K562 (cell line): Measurements from ENCODE around the gene CD36.

Experiments used
- TARDBP ChIP-seq: fragments of 450-650 bp; IDR thresholded peaks from 2 replicates; pipeline ENCODE4 v1.6.1; 2016
- ZNF324 ChIP-seq: fragments of 250-450 bp; sonication (Bioruptor Pico); IDR thresholded peaks from 2 replicates; pipeline ENCODE4 v1.4.0; 2020; ENCODE audit warnings: mild to moderate bottlenecking
- TF ChIP-seq, protein P1 (sequence below): fragments of 250-450 bp; sonication (Bioruptor Pico); IDR thresholded peaks from 2 replicates; pipeline ENCODE4 v1.8.0; 2022; ENCODE audit warnings: moderate library complexity, mild to moderate bottlenecking, inconsistent platforms
- TF ChIP-seq, protein P2 (sequence below), 3 experiments: IDR thresholded peaks in 2 of 3; conservative IDR thresholded peaks in 1 of 3; 2 replicates each; pipeline ENCODE4 v1.5.1; 2011 to 2012; ENCODE audit warnings: low read length in 3 of 3, mild to moderate bottlenecking in 3 of 3, control low read depth in 2 of 3, improper control_type of control experiment in 1 of 3, inconsistent platforms in 1 of 3, low read depth in 1 of 3, mixed read lengths in 1 of 3, moderate library complexity in 1 of 3; ENCODE audit not compliant: insufficient read depth in 2 of 3

DNA sequence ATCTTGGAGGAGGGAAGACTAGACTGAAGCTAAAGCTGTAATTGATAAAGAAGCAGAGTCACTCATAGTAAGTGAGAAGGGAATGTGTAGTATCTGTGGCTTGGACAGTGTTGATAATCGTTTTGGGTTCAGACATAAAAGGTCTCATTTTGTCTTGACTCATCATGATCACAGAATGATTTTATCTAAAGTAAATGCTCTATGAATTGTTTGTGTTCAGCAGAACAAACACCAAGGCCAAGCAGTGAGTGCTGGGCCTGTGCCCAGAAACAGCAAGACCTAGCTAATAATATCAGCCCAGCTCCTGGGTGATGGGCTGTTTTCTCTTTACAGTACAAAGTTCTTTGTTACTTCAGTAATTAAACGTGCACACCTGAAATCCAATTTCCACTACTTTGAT, 26.7 kb upstream of the CD36 start:
- TF ChIP-seq TARDBP: no peak
- TF ChIP-seq, protein P1, sequence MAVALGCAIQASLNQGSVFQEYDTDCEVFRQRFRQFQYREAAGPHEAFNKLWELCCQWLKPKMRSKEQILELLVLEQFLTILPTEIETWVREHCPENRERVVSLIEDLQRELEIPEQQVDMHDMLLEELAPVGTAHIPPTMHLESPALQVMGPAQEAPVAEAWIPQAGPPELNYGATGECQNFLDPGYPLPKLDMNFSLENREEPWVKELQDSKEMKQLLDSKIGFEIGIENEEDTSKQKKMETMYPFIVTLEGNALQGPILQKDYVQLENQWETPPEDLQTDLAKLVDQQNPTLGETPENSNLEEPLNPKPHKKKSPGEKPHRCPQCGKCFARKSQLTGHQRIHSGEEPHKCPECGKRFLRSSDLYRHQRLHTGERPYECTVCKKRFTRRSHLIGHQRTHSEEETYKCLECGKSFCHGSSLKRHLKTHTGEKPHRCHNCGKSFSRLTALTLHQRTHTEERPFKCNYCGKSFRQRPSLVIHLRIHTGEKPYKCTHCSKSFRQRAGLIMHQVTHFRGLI (CRISPR knock-in tag): no peak
- TF ChIP-seq, protein P2, sequence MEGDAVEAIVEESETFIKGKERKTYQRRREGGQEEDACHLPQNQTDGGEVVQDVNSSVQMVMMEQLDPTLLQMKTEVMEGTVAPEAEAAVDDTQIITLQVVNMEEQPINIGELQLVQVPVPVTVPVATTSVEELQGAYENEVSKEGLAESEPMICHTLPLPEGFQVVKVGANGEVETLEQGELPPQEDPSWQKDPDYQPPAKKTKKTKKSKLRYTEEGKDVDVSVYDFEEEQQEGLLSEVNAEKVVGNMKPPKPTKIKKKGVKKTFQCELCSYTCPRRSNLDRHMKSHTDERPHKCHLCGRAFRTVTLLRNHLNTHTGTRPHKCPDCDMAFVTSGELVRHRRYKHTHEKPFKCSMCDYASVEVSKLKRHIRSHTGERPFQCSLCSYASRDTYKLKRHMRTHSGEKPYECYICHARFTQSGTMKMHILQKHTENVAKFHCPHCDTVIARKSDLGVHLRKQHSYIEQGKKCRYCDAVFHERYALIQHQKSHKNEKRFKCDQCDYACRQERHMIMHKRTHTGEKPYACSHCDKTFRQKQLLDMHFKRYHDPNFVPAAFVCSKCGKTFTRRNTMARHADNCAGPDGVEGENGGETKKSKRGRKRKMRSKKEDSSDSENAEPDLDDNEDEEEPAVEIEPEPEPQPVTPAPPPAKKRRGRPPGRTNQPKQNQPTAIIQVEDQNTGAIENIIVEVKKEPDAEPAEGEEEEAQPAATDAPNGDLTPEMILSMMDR (IDR thresholded peaks at IDR 0.05 in 2 of 3, conservative IDR thresholded peaks at IDR 0.05 in 1 of 3; ENCODE audit: insufficient read depth in 2 of 3, low read depth in 1 of 3, low read length in 3 of 3): no peak
- no peak for TF ChIP-seq ZNF324 (CRISPR knock-in tag)
